Naive B cell (primary cell): Measurements from ENCODE around the gene RNU1-3. TPM values are rescaled to one million over a fixed set of nuclear protein-coding genes. Genes with fewer than 3 reads are reported as not detected.
"Not testable (repeated sequence)": the region's sequence is repeated elsewhere in the genome, so short reads cannot be mapped to it uniquely, and the experiment has no call there.

Experiments used
- ATAC-seq, 2 donors: fragments of 150-1000 bp; cut with Tn5 transposase; 2 replicates each; pipeline ENCODE4 v1.10.0; 2021; ENCODE audit warnings: low read depth in 2 of 2, mild to moderate bottlenecking in 2 of 2, moderate library complexity in 2 of 2
- DNase-seq: peaks from one replicate; pipeline ENCODE4 v3.0.0; 2022
- H3K27ac Mint-ChIP-seq, 6 donors: one replicate each; pipeline ENCODE4 v1.8.0; 2020 to 2022; ENCODE audit warnings: mild to moderate bottlenecking in 6 of 6, mixed read lengths in 6 of 6, moderate library complexity in 5 of 6, inconsistent platforms in 2 of 6
- H3K27me3 Mint-ChIP-seq, 3 donors: one replicate each; pipeline ENCODE4 v1.8.0; 2021 to 2022; ENCODE audit warnings: mixed read lengths in 3 of 3, mild to moderate bottlenecking in 1 of 3
- H3K36me3 Mint-ChIP-seq, 2 donors: one replicate each; pipeline ENCODE4 v1.8.0; 2020 to 2022; ENCODE audit warnings: mixed read lengths in 2 of 2, inconsistent platforms in 1 of 2, mild to moderate bottlenecking in 1 of 2
- H3K4me1 Mint-ChIP-seq, 3 donors: one replicate each; pipeline ENCODE4 v1.8.0; 2020 to 2022; ENCODE audit warnings: mixed read lengths in 3 of 3, inconsistent platforms in 1 of 3, mild to moderate bottlenecking in 1 of 3, moderate library complexity in 1 of 3
- H3K4me3 Mint-ChIP-seq, 8 donors: one replicate each; pipeline ENCODE4 v1.8.0; 2020 to 2022; ENCODE audit warnings: mild to moderate bottlenecking in 8 of 8, mixed read lengths in 8 of 8, moderate library complexity in 8 of 8, inconsistent platforms in 2 of 8
- H3K9me3 Mint-ChIP-seq, 7 donors: one replicate each; pipeline ENCODE4 v1.8.0; 2020 to 2022; ENCODE audit warnings: mixed read lengths in 7 of 7, mild to moderate bottlenecking in 5 of 7, inconsistent platforms in 2 of 7, moderate library complexity in 1 of 7
- polyA plus RNA-seq, 6 donors: library from polyadenylated mRNA; unstranded; fragments of 300-500 nt; fragmentation: Illumina TruSeq; gene quantifications; one replicate each; pipeline ENCODE4 v1.2.3, GENCODE V29; 2021; ENCODE audit warnings: low read depth in 6 of 6

Gene RNU1-3
- polyA plus RNA-seq, 6 donors from 2014 or later: 27.4 to 56.9 (median 45.9) TPM; not detected in 2

GRCh38 chr1:16619803-16620501 is 46.8 kb downstream of the RNU1-3 start:
- not testable (repeated sequence) for ATAC-seq, H3K9me3 Mint-ChIP-seq, H3K36me3 Mint-ChIP-seq

GRCh38 chr1:16618719-16619118 is 48.0 kb downstream of the RNU1-3 start:
- Mint-ChIP-seq H3K9me3 (no peaks in the 10 kb centered on the region), H3K27ac (no peak overlapping the region), H3K4me1 (no peaks in the 10 kb centered on the region), H3K36me3 (no peaks in the 10 kb centered on the region), H3K4me3 (no peak overlapping the region), H3K27me3 (no peaks in the 10 kb centered on the region)
- ATAC-seq (no peak), DNase-seq (no peak)

More at GRCh38 chr1:16619803-16620501, 46.8 kb downstream of the RNU1-3 start:
- not testable (repeated sequence) for DNase-seq, H3K27ac Mint-ChIP-seq, H3K27me3 Mint-ChIP-seq, H3K4me3 Mint-ChIP-seq, H3K4me1 Mint-ChIP-seq

GRCh38 chr1:16617778-16618580 is 48.8 kb downstream of the RNU1-3 start:
- Mint-ChIP-seq H3K9me3 (no peaks in the 10 kb centered on the region), H3K4me3 (no peak overlapping the region), H3K27me3 (no peaks in the 10 kb centered on the region), H3K4me1 (no peaks in the 10 kb centered on the region), H3K36me3 (no peaks in the 10 kb centered on the region), H3K27ac (no peak overlapping the region)
- ATAC-seq (no peak), DNase-seq (no peak)

- no peak for DNase-seq
- no peaks in the 10 kb centered on the region for H3K36me3 Mint-ChIP-seq
These were observed 49.6 kb downstream of the RNU1-3 start for GRCh38 chr1:16617114-16617631.

More at GRCh38 chr1:16617114-16617631, 49.6 kb downstream of the RNU1-3 start:
- ATAC-seq: no peak
- no peaks in the 10 kb centered on the region for H3K9me3 Mint-ChIP-seq
- no peaks in the 10 kb centered on the region for H3K27me3 Mint-ChIP-seq
- H3K4me1 Mint-ChIP-seq: no peaks in the 10 kb centered on the region
- no peak overlapping the region for H3K4me3 Mint-ChIP-seq
- H3K27ac Mint-ChIP-seq: no peak overlapping the region

Other genes with a start within 250 kb of the RNU1-3 start
- not detected for gene SPATA21, start 229.5 kb downstream of the RNU1-3 start, polyA plus RNA-seq
- gene NECAP2, start 226.2 kb downstream of the RNU1-3 start, polyA plus RNA-seq: 100 to 1,000 TPM; 103 to 152 (median 134) TPM
- gene RNU1-1, start 152.7 kb downstream of the RNU1-3 start, polyA plus RNA-seq: 10 to 100 TPM in 4 of 6 donors, not detected in 2; 27.4 to 56.9 (median 45.9) TPM
- 10 to 100 TPM in 4 of 6 donors, 1 to 10 TPM in 2; 7.1 to 17.3 (median 13.8) TPM for gene NBPF1, start 53.4 kb downstream of the RNU1-3 start, polyA plus RNA-seq
- gene RNU1-4, start 73.6 kb upstream of the RNU1-3 start, polyA plus RNA-seq: 10 to 100 TPM in 4 of 6 donors, not detected in 2; 27.4 to 56.9 (median 45.9) TPM
- gene RNU1-2, start 229.0 kb upstream of the RNU1-3 start, polyA plus RNA-seq: 10 to 100 TPM in 4 of 6 donors, not detected in 2; 27.4 to 56.9 (median 45.9) TPM